Measurements from ENCODE around the gene PPM1L.

PPM1L gene

GRCh38 chr3:161107311-161107710 is 351.3 kb downstream of the PPM1L start:
- Histone ChIP-seq H3K4me2 (ENCODE audit: low read length) (no peak overlapping the region), H3K4me1 (ENCODE audit: control insufficient read depth, low read depth, low read length) (no peaks in the 10 kb centered on the region), H2BK15ac (replicated peaks; ENCODE audit: low read depth) (no peak overlapping the region), H4K8ac (ENCODE audit: low read depth, low read length) (no peak overlapping the region), H3K56ac (ENCODE audit: low read length) (no peak overlapping the region), H3K36me3 (ENCODE audit: control insufficient read depth, insufficient read depth, low read length) (no peaks in the 10 kb centered on the region), H2BK5ac (ENCODE audit: low read length) (no peak overlapping the region), H2AK5ac (ENCODE audit: low read length) (no peak overlapping the region), H3K4ac (ENCODE audit: low read depth, low read length) (no peak overlapping the region), H3K27me3 (ENCODE audit: insufficient read depth, low read length, poor library complexity) (no peaks in the 10 kb centered on the region), H3K9ac (ENCODE audit: low read length) (no peak overlapping the region), H3K18ac (ENCODE audit: low read length) (no peak overlapping the region), H3K79me1 (ENCODE audit: low read length) (no peaks in the 10 kb centered on the region), H3K23ac (ENCODE audit: low read length) (no peak overlapping the region), H3K79me2 (ENCODE audit: control insufficient read depth, insufficient read depth, low read length) (no peaks in the 10 kb centered on the region), H2BK120ac (ENCODE audit: low read depth, low read length) (no peak overlapping the region), H3K27ac (ENCODE audit: low read depth, low read length) (no peak overlapping the region), H4K5ac (ENCODE audit: low read length) (no peak overlapping the region), H3K4me3 (ENCODE audit: low read length) (no peak overlapping the region)
- DNase-seq = no peak
- no CpG with 5 or more reads among the region's 1 CpG for WGBS (ENCODE audit: extremely low coverage, insufficient coverage, low lambda C conversion rate)

GRCh38 chr3:161108840-161109239 is 352.8 kb downstream of the PPM1L start:
- Histone ChIP-seq H3K36me3 (ENCODE audit: control insufficient read depth, insufficient read depth, low read length) (no peaks in the 10 kb centered on the region), H2BK5ac (ENCODE audit: low read length) (no peak overlapping the region), H3K23ac (ENCODE audit: low read length) (no peak overlapping the region), H2BK120ac (ENCODE audit: low read depth, low read length) (no peak overlapping the region), H3K4ac (ENCODE audit: low read depth, low read length) (no peak overlapping the region), H3K4me1 (ENCODE audit: control insufficient read depth, low read depth, low read length) (no peaks in the 10 kb centered on the region), H3K18ac (ENCODE audit: low read length) (no peak overlapping the region), H3K79me2 (ENCODE audit: control insufficient read depth, insufficient read depth, low read length) (no peaks in the 10 kb centered on the region), H3K27me3 (ENCODE audit: insufficient read depth, low read length, poor library complexity) (no peaks in the 10 kb centered on the region), H4K5ac (ENCODE audit: low read length) (no peak overlapping the region), H3K4me2 (ENCODE audit: low read length) (no peak overlapping the region), H3K4me3 (ENCODE audit: low read length) (no peak overlapping the region), H3K9ac (ENCODE audit: low read length) (no peak overlapping the region), H4K8ac (ENCODE audit: low read depth, low read length) (no peak overlapping the region), H3K56ac (ENCODE audit: low read length) (no peak overlapping the region), H3K79me1 (ENCODE audit: low read length) (no peaks in the 10 kb centered on the region), H3K27ac (ENCODE audit: low read depth, low read length) (no peak overlapping the region), H2BK15ac (replicated peaks; ENCODE audit: low read depth) (no peak overlapping the region), H2AK5ac (ENCODE audit: low read length) (no peak overlapping the region)
- no peak for DNase-seq
- whole genome bisulfite sequencing (ENCODE audit: extremely low coverage, insufficient coverage, low lambda C conversion rate) = no CpG with 5 or more reads among the region's 1 CpG

GRCh38 chr3:161117646-161118045 is 361.6 kb downstream of the PPM1L start:
- Histone ChIP-seq H3K27ac (ENCODE audit: low read depth, low read length) (no peak overlapping the region), H3K4me1 (ENCODE audit: control insufficient read depth, low read depth, low read length) (no peaks in the 10 kb centered on the region), H3K27me3 (ENCODE audit: insufficient read depth, low read length, poor library complexity) (no peaks in the 10 kb centered on the region), H3K23ac (ENCODE audit: low read length) (no peak overlapping the region), H2BK120ac (ENCODE audit: low read depth, low read length) (no peak overlapping the region), H3K4me3 (ENCODE audit: low read length) (no peak overlapping the region), H2AK5ac (ENCODE audit: low read length) (no peak overlapping the region), H3K36me3 (ENCODE audit: control insufficient read depth, insufficient read depth, low read length) (no peaks in the 10 kb centered on the region), H3K18ac (ENCODE audit: low read length) (no peak overlapping the region), H3K4me2 (ENCODE audit: low read length) (no peak overlapping the region), H4K5ac (ENCODE audit: low read length) (no peak overlapping the region), H3K79me1 (ENCODE audit: low read length) (no peaks in the 10 kb centered on the region), H2BK5ac (ENCODE audit: low read length) (no peak overlapping the region), H4K8ac (ENCODE audit: low read depth, low read length) (no peak overlapping the region), H3K79me2 (ENCODE audit: control insufficient read depth, insufficient read depth, low read length) (no peaks in the 10 kb centered on the region), H3K56ac (ENCODE audit: low read length) (no peak overlapping the region), H2BK15ac (replicated peaks; ENCODE audit: low read depth) (no peak overlapping the region), H3K4ac (ENCODE audit: low read depth, low read length) (no peak overlapping the region), H3K9ac (ENCODE audit: low read length) (no peak overlapping the region)
- no peak for DNase-seq
- no CpG with 5 or more reads among the region's 3 CpGs for WGBS (ENCODE audit: extremely low coverage, insufficient coverage, low lambda C conversion rate)

GRCh38 chr3:161126495-161126894 is 370.5 kb downstream of the PPM1L start:
- Histone ChIP-seq H3K79me1 (ENCODE audit: low read length) (no peaks in the 10 kb centered on the region), H4K5ac (ENCODE audit: low read length) (no peak overlapping the region), H3K23ac (ENCODE audit: low read length) (no peak overlapping the region), H4K8ac (ENCODE audit: low read depth, low read length) (no peak overlapping the region), H2BK15ac (replicated peaks; ENCODE audit: low read depth) (no peak overlapping the region), H3K4me1 (ENCODE audit: control insufficient read depth, low read depth, low read length) (no peaks in the 10 kb centered on the region), H3K56ac (ENCODE audit: low read length) (no peak overlapping the region), H2AK5ac (ENCODE audit: low read length) (no peak overlapping the region), H3K4me3 (ENCODE audit: low read length) (no peak overlapping the region), H3K4ac (ENCODE audit: low read depth, low read length) (no peak overlapping the region), H2BK5ac (ENCODE audit: low read length) (no peak overlapping the region), H3K27me3 (ENCODE audit: insufficient read depth, low read length, poor library complexity) (no peaks in the 10 kb centered on the region), H3K4me2 (ENCODE audit: low read length) (no peak overlapping the region), H3K36me3 (ENCODE audit: control insufficient read depth, insufficient read depth, low read length) (no peaks in the 10 kb centered on the region), H2BK120ac (ENCODE audit: low read depth, low read length) (no peak overlapping the region), H3K9ac (ENCODE audit: low read length) (no peak overlapping the region), H3K27ac (ENCODE audit: low read depth, low read length) (no peak overlapping the region), H3K79me2 (ENCODE audit: control insufficient read depth, insufficient read depth, low read length) (no peaks in the 10 kb centered on the region), H3K18ac (ENCODE audit: low read length) (no peak overlapping the region)
- DNase-seq = no peak
- WGBS (ENCODE audit: extremely low coverage, insufficient coverage, low lambda C conversion rate) = no CpG with 5 or more reads among the region's 2 CpGs

All from mesendoderm (in vitro differentiated cells).